Stimulated activated CD4-positive, alpha-beta T cell treated with anti-CD3 and anti-CD28 coated beads, Interleukin-2, amount 100 ng/mL, for 4 hours (primary cell): Measurements from ENCODE around the gene CYP2A7.
"Not testable (repeated sequence)": the region's sequence is repeated elsewhere in the genome, so short reads cannot be mapped to it uniquely, and the experiment has no call there.

Source experiments
- DNase-seq: peaks from one replicate; pipeline ENCODE4 v3.0.0-alpha.2; 2020; ENCODE audit warnings: low read depth

Gene CYP2A7

GRCh38 chr19:40899964-40900363 lies 17.9 kb upstream of the CYP2A7 start:
- DNase-seq, result not testable (repeated sequence)

GRCh38 chr19:40896843-40897789 lies 15.1 kb upstream of the CYP2A7 start:
- DNase-seq, result not testable (repeated sequence)

- no peak for DNase-seq
Observed at GRCh38 chr19:40896418-40896796, 14.4 kb upstream of the CYP2A7 start.

GRCh38 chr19:40893112-40893511 lies 11.1 kb upstream of the CYP2A7 start:
- DNase-seq, result no peak

- no peak for DNase-seq
Observed at GRCh38 chr19:40889366-40889765, 7.3 kb upstream of the CYP2A7 start.

GRCh38 chr19:40888191-40888590 lies 6.2 kb upstream of the CYP2A7 start:
- DNase-seq, result no peak

GRCh38 chr19:40884187-40884931 lies 2.3 kb upstream of the CYP2A7 start:
- DNase-seq, result not testable (repeated sequence)

GRCh38 chr19:40879349-40879748 lies 2.7 kb downstream of the CYP2A7 start:
- not testable (repeated sequence) for DNase-seq

- peak; percentile 72 for DNase-seq
Observed at GRCh38 chr19:40875526-40875951, 6.5 kb downstream of the CYP2A7 start.

- DNase-seq, result not testable (repeated sequence)
Observed at GRCh38 chr19:40874874-40875273, 7.2 kb downstream of the CYP2A7 start.

- not testable (repeated sequence) for DNase-seq
Observed at GRCh38 chr19:40873873-40874272, 8.2 kb downstream of the CYP2A7 start.

- DNase-seq, result no peak
Observed at GRCh38 chr19:40872209-40872608, 9.8 kb downstream of the CYP2A7 start.

GRCh38 chr19:40867701-40868100 lies 14.3 kb downstream of the CYP2A7 start:
- no peak for DNase-seq

- not testable (repeated sequence) for DNase-seq
Observed at GRCh38 chr19:40864739-40865496, 17.1 kb downstream of the CYP2A7 start.

- DNase-seq, result no peak
Observed at GRCh38 chr19:40862785-40863184, 19.2 kb downstream of the CYP2A7 start.

GRCh38 chr19:40862333-40862732 lies 19.7 kb downstream of the CYP2A7 start:
- DNase-seq, result no peak

- DNase-seq, result no peak
Observed at GRCh38 chr19:40858109-40858508, 23.9 kb downstream of the CYP2A7 start.

- not testable (repeated sequence) for DNase-seq
Observed at GRCh38 chr19:40852467-40853152, 29.4 kb downstream of the CYP2A7 start.

GRCh38 chr19:40850277-40850676 lies 31.8 kb downstream of the CYP2A7 start, which contains the start of gene CYP2A6:
TSS of gene CYP2A6 (minus strand) at chr19:40850447. CDS start at chr19:40850426, 21 bp downstream.
- not testable (repeated sequence) for DNase-seq

- not testable (repeated sequence) for DNase-seq
Observed at GRCh38 chr19:40846722-40847121, 35.3 kb downstream of the CYP2A7 start.

- DNase-seq, result peak; percentile 71
Observed at GRCh38 chr19:40843653-40844052, 38.4 kb downstream of the CYP2A7 start.
